H1 (cell line): Measurements from ENCODE around the gene ETNK1. TPM values are rescaled to one million over a fixed set of nuclear protein-coding genes. Genes with fewer than 3 reads are reported as not detected.

Experiments
- polyA plus RNA-seq, 7 experiments: library from polyadenylated mRNA; depleted of rRNA in 3 of 7; stranded (reverse) in 5 of 7; unstranded in 2 of 7; fragments of >200 nt in 5 of 7; fragments of 200-250 nt in 2 of 7; gene quantifications; 1 replicate in 5 of 7; 2 replicates in 1 of 7; 4 replicates in 1 of 7; pipeline versions ENCODE4 v1.2.1 to v1.2.3, GENCODE V29; 2011 to 2013; ENCODE audit warnings: missing spikeins in 2 of 7, mixed read lengths in 2 of 7
- total RNA-seq: library from RNA; stranded (reverse); fragmentation: NEBNext Ultra II Directional; extraction: Animal tissue kit (Norgen Biotek cat#: 25700); gene quantifications from 2 replicates; pipeline ENCODE4 v1.2.1, GENCODE V29; 2021
- TF ChIP-seq, protein P1 (sequence below): fragments of 300-600 bp; sonication (generic); IDR thresholded peaks from 2 replicates; pipeline ENCODE4 v1.7.1; 2012; ENCODE audit warnings: low read length, moderate library complexity, mild to moderate bottlenecking, inconsistent platforms; ENCODE audit not compliant: insufficient replicate concordance
- TF ChIP-seq, protein P2 (sequence below): IDR thresholded peaks from 2 replicates; pipeline ENCODE4 v1.6.1; 2012; ENCODE audit warnings: inconsistent platforms

ETNK1 gene
- total and polyA plus RNA-seq, 2 of the 8 experiments (the other 6 are each of a cell fraction or from before 2014, with no cell fraction given): 11.6 to 82.7 TPM

DNA sequence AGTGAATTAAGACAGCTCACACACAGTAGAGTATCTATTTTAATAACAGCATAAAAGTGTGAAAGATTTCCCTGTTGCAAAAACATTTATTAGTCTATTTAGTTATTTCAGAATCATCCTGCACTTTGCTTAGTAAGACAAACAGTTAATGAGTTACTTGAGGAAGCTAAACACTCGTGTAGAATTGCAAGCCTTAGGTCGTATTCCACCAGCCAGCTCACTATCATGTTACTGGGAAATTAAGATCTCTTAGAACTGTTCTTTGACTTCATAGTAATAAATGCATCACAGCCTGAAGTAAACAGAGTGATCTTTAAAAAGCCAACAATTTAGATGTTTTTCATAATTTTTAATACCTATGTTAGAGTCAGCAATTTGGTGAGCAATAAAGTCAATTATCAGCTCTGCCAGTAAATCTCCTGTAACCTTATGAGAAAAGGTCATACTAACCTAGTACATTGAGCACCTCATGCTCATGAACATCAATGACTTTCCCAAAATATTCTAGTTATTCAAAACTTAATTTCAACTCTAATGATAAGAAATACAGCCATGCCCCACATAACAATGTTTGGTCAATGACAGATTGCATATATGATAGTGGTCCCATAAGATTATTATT, 26.7 kb upstream of the ETNK1 start (continued):
- TF ChIP-seq, protein P1, sequence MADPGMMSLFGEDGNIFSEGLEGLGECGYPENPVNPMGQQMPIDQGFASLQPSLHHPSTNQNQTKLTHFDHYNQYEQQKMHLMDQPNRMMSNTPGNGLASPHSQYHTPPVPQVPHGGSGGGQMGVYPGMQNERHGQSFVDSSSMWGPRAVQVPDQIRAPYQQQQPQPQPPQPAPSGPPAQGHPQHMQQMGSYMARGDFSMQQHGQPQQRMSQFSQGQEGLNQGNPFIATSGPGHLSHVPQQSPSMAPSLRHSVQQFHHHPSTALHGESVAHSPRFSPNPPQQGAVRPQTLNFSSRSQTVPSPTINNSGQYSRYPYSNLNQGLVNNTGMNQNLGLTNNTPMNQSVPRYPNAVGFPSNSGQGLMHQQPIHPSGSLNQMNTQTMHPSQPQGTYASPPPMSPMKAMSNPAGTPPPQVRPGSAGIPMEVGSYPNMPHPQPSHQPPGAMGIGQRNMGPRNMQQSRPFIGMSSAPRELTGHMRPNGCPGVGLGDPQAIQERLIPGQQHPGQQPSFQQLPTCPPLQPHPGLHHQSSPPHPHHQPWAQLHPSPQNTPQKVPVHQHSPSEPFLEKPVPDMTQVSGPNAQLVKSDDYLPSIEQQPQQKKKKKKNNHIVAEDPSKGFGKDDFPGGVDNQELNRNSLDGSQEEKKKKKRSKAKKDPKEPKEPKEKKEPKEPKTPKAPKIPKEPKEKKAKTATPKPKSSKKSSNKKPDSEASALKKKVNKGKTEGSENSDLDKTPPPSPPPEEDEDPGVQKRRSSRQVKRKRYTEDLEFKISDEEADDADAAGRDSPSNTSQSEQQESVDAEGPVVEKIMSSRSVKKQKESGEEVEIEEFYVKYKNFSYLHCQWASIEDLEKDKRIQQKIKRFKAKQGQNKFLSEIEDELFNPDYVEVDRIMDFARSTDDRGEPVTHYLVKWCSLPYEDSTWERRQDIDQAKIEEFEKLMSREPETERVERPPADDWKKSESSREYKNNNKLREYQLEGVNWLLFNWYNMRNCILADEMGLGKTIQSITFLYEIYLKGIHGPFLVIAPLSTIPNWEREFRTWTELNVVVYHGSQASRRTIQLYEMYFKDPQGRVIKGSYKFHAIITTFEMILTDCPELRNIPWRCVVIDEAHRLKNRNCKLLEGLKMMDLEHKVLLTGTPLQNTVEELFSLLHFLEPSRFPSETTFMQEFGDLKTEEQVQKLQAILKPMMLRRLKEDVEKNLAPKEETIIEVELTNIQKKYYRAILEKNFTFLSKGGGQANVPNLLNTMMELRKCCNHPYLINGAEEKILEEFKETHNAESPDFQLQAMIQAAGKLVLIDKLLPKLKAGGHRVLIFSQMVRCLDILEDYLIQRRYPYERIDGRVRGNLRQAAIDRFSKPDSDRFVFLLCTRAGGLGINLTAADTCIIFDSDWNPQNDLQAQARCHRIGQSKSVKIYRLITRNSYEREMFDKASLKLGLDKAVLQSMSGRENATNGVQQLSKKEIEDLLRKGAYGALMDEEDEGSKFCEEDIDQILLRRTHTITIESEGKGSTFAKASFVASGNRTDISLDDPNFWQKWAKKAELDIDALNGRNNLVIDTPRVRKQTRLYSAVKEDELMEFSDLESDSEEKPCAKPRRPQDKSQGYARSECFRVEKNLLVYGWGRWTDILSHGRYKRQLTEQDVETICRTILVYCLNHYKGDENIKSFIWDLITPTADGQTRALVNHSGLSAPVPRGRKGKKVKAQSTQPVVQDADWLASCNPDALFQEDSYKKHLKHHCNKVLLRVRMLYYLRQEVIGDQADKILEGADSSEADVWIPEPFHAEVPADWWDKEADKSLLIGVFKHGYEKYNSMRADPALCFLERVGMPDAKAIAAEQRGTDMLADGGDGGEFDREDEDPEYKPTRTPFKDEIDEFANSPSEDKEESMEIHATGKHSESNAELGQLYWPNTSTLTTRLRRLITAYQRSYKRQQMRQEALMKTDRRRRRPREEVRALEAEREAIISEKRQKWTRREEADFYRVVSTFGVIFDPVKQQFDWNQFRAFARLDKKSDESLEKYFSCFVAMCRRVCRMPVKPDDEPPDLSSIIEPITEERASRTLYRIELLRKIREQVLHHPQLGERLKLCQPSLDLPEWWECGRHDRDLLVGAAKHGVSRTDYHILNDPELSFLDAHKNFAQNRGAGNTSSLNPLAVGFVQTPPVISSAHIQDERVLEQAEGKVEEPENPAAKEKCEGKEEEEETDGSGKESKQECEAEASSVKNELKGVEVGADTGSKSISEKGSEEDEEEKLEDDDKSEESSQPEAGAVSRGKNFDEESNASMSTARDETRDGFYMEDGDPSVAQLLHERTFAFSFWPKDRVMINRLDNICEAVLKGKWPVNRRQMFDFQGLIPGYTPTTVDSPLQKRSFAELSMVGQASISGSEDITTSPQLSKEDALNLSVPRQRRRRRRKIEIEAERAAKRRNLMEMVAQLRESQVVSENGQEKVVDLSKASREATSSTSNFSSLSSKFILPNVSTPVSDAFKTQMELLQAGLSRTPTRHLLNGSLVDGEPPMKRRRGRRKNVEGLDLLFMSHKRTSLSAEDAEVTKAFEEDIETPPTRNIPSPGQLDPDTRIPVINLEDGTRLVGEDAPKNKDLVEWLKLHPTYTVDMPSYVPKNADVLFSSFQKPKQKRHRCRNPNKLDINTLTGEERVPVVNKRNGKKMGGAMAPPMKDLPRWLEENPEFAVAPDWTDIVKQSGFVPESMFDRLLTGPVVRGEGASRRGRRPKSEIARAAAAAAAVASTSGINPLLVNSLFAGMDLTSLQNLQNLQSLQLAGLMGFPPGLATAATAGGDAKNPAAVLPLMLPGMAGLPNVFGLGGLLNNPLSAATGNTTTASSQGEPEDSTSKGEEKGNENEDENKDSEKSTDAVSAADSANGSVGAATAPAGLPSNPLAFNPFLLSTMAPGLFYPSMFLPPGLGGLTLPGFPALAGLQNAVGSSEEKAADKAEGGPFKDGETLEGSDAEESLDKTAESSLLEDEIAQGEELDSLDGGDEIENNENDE: no peak
- TF ChIP-seq, protein P2, sequence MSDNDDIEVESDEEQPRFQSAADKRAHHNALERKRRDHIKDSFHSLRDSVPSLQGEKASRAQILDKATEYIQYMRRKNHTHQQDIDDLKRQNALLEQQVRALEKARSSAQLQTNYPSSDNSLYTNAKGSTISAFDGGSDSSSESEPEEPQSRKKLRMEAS: no peak
